GM19438 (cell line): ENCODE measurements around the gene PGBD2.
"Not testable (repeated sequence)": the region's sequence is repeated elsewhere in the genome, so short reads cannot be mapped to it uniquely, and the experiment has no call there.

Experiments
- ATAC-seq: cut with Tn5 transposase; IDR thresholded peaks from one replicate; pipeline ENCODE4 v1.9.1; 2021; ENCODE audit warnings: low read depth; ENCODE audit not compliant: unreplicated experiment

Gene PGBD2, protein sequence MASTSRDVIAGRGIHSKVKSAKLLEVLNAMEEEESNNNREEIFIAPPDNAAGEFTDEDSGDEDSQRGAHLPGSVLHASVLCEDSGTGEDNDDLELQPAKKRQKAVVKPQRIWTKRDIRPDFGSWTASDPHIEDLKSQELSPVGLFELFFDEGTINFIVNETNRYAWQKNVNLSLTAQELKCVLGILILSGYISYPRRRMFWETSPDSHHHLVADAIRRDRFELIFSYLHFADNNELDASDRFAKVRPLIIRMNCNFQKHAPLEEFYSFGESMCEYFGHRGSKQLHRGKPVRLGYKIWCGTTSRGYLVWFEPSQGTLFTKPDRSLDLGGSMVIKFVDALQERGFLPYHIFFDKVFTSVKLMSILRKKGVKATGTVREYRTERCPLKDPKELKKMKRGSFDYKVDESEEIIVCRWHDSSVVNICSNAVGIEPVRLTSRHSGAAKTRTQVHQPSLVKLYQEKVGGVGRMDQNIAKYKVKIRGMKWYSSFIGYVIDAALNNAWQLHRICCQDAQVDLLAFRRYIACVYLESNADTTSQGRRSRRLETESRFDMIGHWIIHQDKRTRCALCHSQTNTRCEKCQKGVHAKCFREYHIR

DNA sequence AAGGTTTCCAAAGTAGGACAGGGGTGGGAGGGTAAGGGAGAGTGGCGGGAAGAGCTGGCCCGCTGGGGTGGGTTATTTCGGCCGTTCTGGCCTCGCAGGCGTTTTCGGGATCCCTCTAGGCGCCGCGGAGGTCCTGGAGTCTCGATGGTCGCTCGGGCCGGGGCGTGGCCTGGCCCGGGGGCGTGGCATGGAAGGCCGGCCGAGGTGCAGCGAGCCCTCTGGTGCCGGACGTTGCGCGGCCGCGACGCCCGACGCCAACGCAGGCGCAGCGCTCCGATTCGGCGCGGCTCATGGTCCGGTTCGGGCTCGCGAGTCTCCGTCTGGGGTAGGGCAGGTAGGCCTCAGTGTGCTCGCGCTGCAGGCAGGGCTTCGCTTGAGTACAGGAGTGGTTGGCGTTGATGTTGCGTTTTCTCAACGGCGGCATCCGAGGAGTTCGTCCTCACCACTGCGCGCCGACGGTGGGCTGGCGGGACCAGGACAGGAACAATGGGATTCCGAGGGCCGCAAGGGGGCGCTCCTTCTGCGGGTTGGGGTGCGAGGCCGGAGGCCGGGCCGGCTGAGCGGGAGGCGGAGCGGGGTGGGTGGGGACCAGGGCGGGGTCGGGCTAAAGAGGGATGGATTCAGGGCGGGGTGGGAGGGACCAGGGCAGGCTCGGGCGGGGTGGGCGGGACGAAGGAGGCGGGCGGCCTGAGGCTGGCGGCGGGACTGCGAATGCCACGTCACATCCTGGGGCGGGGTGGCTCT lies at the start of gene PGBD2:
Gene PGBD2 (plus strand): TSS at position 227 of the 744 bp plus-strand sequence. CDS start 7,628 bp downstream, outside the sequence.
- peak; percentile 91 for ATAC-seq

DNA sequence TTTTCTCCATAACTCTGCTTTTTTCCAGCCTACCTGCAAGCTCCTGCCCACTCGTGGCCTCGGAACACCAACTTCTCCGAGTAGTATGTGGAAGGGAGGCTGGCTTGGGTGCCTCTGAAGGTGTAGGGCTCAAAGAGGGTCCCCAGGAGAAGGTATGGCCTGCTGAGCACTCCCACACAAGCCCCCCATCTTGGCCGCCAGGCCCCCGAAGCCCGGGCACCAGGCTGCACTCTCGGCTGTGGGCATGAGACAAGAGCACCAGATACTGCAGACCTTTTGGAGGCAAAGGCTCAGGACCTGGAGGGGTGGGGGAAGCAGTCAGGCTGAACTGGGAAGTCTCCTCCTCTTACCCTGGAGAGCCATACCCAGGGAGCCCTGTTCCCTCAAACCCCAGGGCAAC lies 48.8 kb upstream of the PGBD2 start:
- ATAC-seq: no peak

DNA sequence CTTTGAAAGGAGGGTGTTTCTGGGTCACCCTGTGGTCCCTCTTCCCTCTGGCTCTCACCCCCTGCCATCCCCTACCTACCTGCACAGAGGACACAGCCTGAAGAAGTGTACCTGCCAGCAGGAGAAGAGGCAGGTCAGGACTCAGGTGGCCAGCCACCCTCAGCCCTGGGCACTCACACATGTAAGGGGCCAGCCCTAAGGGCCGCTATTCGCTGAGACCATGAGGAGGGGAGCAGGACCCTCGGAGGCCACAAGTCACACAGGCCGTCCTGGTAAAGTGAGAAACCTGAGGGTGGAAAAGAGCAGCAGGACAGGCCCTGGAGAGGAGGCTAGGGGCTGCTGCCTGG lies 48.3 kb upstream of the PGBD2 start:
- ATAC-seq: no peak

DNA sequence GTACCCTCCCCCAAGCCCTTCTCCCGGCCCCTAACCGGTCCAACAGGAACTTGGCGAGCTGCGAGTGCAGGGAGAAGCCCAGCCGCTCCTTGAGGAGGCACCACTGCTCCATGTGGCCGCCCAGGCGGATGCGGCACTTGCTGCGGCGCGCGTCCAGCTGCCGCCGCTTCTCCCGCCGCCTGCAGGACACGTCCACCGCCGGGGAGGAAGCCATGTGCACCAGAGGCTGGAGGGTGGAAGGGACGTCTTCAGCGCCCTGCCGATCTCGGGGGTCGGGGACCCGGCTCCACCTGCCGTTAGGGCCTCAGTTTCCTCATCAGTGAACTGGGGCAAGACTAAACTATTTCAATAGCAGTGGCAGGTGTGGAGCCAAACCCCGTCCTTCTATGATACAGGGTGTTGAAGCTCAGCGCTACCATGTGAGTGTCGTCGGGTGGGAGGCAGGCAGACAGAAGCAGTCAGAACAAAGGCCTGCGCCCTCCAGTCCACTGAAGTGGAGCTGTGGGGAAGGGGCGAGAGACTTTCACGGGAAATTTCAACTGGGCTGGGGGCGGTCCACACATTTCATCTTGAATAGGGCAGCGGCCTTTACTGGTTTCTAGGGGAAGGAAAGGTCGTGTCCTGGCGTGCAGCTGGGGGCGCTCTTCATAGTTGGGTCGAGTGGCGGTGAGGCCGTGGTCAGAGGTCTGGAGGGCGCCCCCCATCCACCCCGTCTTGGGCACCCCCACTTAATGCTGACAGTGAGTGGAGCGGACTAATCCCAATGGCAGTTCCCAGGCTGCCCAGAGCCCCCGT lies 47.7 kb upstream of the PGBD2 start:
- peak; percentile 38 for ATAC-seq

DNA sequence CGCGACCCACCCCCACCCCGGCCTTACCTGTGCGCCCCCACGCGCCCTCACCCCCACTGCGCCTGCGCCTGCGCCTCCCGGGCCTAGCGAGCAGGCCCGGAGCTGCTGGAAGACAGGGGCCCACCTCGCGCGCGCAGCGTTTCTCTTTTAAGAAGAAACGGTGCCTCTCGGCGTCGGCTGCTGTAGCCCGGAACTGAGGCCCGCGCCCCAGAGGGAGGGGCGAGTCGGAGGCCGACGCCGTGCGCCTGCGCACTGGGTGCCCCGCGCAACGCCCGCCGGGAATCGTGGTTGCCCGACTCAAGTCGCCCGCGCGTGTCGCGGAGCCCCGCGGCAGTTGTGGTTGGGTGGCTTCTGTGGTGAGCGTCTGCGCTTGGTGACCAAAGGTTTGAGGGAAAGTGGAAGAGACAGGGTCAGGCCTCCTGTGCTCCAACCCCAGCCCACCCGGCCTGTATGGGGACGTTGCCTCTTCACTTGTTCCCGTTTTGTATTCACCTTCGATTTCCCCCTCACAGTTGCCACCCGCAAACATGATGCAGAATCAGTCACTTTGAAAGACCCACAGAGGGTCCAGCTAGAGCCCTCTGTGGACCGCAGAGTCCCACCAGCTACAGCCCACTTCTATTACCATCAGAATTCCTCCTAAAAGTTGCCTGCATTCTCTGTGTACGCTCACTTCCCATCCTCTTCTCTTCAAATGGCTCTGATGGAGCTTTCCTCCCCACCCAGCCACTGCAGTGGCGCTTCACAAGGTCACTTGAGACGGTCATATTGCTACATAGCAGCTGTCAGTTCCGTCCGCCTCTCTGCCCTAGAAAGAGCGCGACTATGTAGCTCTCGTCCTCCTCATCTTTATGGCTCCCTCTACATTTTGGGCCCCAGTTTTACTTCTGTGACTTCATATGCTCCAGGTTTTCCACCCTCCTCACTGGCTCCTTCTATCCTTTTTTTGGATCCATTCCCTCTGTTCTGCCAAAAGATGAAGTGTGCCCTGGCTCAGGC lies 46.8 kb upstream of the PGBD2 start, which contains the start of gene ZNF692:
Gene ZNF692 (minus strand): TSS at position 195 of the 999 bp plus-strand sequence. CDS start 776 bp downstream, outside the sequence.
- ATAC-seq: peak; percentile 63

DNA sequence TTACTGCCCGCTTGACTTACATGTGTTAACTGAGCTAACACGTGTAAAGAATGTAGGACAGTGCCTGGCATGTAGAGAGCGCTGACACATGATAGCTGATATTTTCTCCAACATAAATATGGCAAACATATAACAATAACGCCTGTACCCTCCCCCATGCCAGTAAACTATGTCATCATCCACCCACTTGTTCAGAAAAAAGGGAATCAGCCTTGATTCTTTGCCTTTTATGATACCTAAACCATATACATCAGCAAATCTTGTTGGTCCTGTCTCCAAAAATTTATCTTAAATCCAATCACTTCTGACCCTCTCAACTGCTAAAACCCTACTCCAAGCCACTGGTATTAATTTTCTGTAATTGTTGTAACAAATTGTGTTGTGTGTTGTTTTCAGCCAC lies 46.0 kb upstream of the PGBD2 start:
- ATAC-seq: no peak

DNA sequence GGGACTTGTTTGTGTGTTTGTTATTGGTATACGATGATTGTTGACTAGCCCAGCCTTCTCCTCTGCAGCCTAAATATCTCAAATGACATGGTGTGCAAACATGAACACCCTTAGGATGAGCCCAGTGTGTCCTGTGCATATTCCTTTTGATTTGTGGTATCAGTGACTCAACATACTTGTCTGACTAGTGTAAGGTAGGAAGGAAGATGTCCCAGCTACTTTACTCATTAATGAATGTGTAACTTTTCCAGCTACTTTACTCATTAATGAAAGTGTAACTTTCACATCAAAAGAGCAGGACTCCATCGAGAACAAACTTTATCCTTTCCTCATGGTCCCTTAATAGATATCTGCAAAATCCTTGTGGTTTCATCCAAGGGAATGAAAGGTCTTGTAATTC lies 44.4 kb upstream of the PGBD2 start:
- no peak for ATAC-seq

DNA sequence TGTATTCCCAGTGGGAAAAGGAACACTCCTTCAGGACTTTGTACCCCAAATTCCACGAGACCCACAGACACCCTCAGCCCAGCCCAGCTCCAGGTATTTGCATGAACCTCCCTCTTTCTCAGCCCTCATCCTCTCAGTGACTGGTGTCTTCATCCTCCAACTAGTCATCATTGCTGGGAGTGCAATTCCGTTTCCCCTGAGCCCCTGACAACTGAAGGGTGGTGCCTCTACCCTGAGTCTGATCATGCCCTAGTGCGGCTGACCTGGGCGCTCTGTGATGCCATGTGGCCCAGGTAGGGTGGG lies 43.4 kb upstream of the PGBD2 start:
- ATAC-seq: peak; percentile 10

DNA sequence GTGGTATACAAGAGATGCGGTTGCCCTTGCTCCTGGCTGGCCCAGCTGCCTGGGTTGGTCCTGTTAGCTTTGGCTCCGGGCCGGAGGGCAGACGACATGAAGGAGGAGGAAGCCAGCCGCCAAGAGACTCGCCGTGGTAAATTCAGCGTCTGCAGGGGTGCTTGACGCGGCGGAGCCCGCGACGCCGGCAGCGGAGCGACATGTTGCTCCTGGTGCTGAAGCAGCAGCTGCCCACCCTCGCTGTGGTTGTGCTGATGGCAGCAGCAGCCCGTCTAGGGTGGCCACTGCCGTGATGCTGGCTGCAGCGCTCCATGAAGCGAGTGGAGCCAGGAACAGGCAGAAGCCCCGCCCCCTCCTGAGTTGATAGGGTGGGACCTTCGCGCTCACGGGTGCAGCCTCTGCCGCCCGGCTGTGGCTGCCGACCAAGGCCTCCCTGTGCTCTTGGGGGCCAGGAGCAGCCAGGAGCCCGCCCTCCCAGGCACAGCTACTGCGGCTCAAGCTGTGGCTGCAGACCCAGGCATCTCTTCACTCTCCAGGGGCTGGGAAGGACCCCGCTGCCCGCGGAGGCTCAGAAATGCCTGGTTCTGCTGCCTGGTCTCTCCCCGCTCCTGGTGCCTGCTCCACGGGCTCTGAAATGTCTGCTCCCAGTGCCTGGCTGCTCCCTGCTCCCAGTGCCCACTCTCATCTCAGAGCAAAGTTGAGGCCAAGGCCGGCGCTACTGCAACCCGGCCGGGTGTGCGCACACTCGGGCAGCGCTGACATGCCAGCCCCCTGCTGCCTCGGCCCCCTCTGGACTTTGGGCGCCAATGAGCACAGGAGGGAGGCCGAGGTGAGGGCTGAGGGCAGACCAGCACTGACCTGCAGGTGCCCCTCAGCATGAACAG lies 42.8 kb upstream of the PGBD2 start:
- peak; percentile 71 for ATAC-seq

DNA sequence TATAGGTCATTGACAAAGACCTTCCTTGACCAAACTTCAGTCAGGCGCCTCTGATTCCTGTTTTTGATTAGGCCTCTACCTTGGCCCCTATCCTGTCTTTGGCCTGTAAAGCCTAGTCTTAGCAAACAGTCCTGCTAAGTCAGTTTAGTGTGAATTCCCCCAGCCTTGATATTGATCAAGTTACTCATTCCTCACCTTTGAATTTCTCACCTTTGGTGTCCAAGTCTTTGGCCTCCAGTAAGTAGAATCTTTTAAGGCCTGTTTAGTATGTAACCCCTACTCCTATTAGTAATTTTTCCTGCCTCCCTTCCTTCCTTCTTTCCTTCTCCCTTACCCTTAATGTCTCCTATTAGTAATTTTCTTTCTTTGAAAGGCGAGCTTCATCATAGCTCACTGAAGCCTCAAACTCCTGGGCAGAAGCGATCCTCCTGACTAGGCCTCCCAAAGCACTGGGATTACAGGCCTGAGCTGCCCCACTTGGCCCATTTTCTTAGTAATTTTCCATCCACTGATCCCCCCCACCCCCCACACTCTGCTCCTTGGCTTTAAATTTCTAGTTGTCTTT lies 34.1 kb upstream of the PGBD2 start:
- no peak for ATAC-seq

DNA sequence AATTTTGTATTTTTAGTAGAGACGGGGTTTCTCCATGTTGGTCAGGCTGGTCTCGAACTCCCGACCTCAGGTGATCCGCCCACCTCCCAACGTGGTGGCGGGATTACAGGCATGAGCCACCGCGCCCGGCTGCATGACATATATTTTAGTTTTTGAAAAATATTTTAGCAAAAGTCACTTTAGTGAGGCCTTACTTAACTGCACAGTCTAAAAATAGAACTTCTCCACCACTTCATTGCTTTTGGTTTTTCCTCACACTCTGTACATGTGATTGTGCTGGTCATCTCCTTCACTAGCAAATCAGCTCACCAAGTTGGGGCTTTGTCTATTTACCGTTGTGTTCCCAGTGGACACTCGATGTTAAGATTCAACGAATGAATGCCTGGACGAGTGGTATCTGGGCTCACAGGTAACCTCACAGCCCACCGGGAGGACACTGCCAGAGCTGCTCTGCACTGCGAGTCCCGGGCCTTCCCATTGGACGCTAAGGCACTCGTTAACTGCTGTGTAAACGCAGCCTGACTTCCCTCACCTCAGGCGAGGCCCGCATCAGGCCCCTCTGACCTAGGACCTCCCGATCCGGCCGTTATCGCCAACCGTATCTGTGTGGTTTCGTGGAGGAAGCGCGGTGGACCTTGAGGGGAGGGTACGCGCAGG lies 33.2 kb upstream of the PGBD2 start:
- peak; percentile 49 for ATAC-seq

DNA sequence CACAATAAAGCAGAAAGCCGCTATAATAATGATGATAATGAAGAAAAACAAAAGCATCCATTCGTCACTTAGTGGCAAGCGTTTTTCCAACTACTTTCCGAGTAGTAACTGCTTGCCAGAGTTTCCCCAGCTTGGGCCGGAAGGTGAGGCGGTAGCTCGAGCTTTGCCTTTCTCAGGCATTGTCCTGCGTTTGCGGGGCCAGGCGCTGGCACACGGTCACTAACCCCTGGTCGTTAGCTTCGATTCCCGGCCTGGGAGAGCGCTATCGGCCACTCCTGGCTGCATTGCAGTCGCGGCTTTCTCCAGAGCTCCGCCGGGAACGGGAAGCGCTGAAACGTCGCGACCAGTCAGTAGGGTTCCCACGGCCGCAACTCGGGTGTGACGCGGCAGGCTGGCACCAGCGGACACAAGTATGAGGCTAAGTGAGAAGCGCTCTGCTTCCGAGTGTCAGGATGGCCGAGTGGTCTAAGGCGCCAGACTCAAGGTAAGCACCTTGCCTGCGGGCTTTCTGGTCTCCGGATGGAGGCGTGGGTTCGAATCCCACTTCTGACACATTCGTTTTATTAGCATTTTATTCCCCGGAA lies 32.5 kb upstream of the PGBD2 start:
- peak; percentile 85 for ATAC-seq

DNA sequence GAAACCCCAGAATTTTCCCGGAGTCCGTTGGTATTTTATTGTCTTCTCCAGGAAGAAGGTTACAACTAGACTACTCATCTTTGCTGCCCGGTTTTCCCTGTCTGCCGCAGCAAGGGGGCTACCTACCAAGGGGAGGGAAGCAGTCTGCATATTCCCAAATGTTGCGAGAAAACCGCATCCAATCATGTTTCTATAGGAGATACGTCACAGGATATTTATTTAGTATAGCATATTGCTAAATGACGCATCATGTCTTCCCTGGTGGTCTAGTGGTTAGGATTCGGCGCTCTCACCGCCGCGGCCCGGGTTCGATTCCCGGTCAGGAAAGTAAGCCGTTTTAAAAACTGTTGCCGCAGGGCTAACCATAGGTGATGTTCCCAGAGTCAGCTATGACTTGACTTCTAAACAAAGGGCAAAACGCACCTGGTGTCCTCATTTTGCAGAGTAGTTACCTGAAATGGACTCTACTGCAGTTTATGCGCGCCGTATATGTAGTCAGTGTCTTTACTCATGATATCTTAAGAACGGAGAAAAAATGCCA lies 32.0 kb upstream of the PGBD2 start:
- ATAC-seq: peak; percentile 62

DNA sequence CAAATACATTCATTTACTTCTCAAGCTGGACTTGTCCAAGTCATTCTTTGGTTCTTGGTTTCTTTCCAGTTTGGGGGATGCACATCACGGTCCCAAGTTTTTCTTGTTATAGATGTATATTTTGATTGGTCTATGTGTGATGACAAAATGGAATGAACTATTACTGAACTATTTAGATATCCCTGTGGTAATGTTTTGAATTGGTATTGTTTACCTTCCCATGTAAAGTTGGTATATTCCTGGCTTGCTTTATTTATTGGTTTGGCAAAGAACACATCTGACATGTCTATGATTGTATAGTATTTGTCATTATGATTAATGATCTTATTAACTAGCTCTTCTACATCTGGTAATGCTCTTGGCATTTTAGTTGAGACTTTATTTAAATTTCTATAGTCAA lies 24.8 kb upstream of the PGBD2 start:
- no peak for ATAC-seq

DNA sequence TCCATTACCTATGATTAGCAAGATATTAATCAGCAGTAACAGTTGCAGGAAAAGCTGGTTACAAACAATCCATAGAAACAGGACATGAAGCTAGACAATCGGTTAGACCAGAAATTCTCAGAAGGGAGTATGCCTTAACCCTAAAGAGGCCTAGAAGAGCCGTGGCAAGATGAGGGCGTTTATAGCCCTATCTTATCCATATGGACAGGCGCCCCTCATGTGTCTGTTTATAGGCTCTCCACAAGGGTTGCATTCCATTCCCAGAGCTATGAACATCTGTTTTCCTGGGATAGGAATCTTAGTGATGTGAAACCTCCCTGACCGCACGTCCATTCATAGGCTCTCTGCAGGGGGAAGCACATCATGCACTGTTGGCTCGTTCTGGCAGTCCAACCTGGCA lies 23.6 kb upstream of the PGBD2 start:
- not testable (repeated sequence) for ATAC-seq

DNA sequence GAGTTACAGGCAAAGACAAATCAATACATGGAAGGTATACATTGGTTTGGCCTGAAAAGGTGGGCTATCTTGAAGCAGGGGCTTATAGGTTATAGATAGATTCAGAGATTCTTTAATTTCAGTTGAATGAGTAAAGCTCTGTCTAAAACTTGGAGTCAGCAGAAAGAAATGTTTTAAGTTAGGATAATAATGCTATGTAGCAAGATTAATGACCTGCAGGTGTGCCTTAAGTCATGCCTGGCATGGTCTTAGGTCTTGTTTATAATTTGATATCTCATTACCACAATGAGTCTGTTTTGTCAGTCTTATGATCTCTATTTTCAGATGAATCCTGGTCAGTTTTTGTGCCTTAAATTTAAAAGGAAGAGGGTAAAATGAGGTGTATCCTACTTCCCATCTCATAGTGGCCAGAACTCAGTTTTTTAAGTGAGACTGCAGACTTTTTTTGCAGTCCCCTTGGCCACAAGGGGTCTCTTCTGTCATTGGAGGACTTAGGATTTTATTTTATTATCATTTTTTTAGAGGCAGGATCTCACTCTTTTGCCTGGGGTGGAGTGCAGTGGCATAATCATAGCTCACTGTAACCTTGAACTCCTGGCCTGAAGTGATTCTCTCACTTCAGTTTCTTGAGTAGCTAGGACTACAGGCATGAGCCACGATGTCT lies 21.3 kb upstream of the PGBD2 start:
- no peak for ATAC-seq

DNA sequence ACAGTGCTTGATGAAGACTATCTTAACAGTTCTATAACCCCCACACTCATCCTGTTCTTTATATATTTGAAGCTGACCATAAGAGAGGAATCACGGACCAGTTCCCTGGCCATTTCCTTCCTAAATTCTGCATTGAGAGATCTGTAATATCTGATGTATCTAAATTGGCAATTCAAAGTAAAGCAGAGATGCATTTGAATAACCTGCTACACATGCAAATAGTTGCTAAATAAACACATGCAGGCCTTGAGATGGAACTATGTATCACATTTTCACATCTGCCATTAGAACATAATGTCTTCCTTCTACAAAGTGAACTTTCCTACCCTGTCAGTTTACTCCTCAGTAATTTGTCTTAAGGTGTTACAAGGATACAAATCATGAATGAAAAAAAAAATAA lies 20.4 kb upstream of the PGBD2 start:
- no peak for ATAC-seq
